Measurements from ENCODE around the gene EPM2A. TPM values are rescaled to one million over a fixed set of nuclear protein-coding genes. Genes with fewer than 3 reads are reported as not detected.

EPM2A gene
- total and polyA plus RNA-seq, 2 of the 4 experiments (the other 2 are of a cell fraction), result 2.1 to 4.5 TPM

DNA sequence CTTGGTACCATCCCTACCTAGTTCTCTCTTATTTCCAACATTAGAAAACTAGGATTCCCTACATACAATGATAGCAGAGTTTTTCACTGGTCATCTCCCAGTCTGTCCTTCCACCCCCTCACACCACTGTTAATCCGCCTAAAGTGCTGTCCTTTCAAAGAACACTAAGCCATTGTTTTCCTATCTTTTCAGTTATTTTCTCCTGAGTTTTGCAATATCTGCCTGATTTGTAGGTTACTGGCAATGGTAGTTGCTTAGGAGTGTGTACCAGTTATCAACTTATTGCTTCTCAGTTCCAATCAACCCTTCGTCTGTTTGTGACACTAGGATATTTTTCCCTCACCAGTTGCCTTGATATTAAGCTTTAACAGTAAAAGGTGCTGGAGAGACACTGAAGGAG is 135.0 kb downstream of the EPM2A start:
- Histone ChIP-seq H3K4me2 (ENCODE audit: low read depth, low read length) (no peak overlapping the region), H2AK9ac (replicated peaks; ENCODE audit: low read depth, low read length, poor library complexity) (no peak overlapping the region), H3K27ac (ENCODE audit: insufficient read depth, low read length) (no peak overlapping the region), H4K91ac (ENCODE audit: insufficient read depth, low read depth, low read length) (no peak overlapping the region), H3K9me1 (ENCODE audit: insufficient read depth, low read length) (no peaks in the 10 kb centered on the region), H2BK20ac (ENCODE audit: low read depth, low read length) (no peak overlapping the region), H2BK5ac (ENCODE audit: low read depth, low read length, poor library complexity, severe bottlenecking) (no peak overlapping the region), H3K56ac (ENCODE audit: extremely low read depth, insufficient read depth, low read length) (no peak overlapping the region), H3K14ac (replicated peaks; ENCODE audit: low read depth, low read length) (no peak overlapping the region; the same call in 1 of the 2 replicates), H3K4me1 (ENCODE audit: control insufficient read depth, insufficient read depth, low read length) (no peaks in the 10 kb centered on the region), H3K23ac (ENCODE audit: low read depth, low read length) (no peak overlapping the region), H3K18ac (ENCODE audit: low read depth, low read length) (no peak overlapping the region), H2BK15ac (ENCODE audit: low read depth, low read length) (no peak overlapping the region), H2AFZ (replicated peaks; ENCODE audit: low read length, poor library complexity) (no peak overlapping the region), H3K4me3 (ENCODE audit: insufficient read depth, low read depth, low read length) (no peak overlapping the region), H4K5ac (ENCODE audit: low read depth, low read length) (no peak overlapping the region), H3K27me3 (ENCODE audit: control insufficient read depth, insufficient read depth, low read length) (no peaks in the 10 kb centered on the region), H3K79me1 (ENCODE audit: low read depth in 1 of 2, low read length in 2 of 2) (no peaks in the 10 kb centered on the region), H4K20me1 (ENCODE audit: insufficient read depth, low read length) (no peaks in the 10 kb centered on the region), H3K36me3 (ENCODE audit: control insufficient read depth, insufficient read depth, low read length) (no peaks in the 10 kb centered on the region), H2BK120ac (ENCODE audit: low read depth, low read length) (no peak overlapping the region), H3K9ac (ENCODE audit: low read depth, low read length) (no peak overlapping the region), H4K8ac (ENCODE audit: low read depth in 2 of 2, low read length in 2 of 2) (no peak overlapping the region), H2AK5ac (ENCODE audit: low read depth, low read length) (no peak overlapping the region), H3K4ac (ENCODE audit: low read depth, low read length) (no peak overlapping the region), H3K9me3 (ENCODE audit: control insufficient read depth, insufficient read depth, low read length) (no peaks in the 10 kb centered on the region)
- DNase-seq (no peak), ATAC-seq (ENCODE audit: low read depth) (no peak)
- WGBS, 2 experiments (ENCODE audit: extremely low coverage in 2 of 2, insufficient read length in 1 of 2), result no CpG with 5 or more reads among the region's 2 CpGs
- dilution Hi-C loops (cut with HindIII; ENCODE audit: low sequenced_read_pairs, unreplicated experiment), result no loop called here
- ChIA-PET CTCF (no interaction called here), POLR2A (ENCODE audit: unreplicated experiment) (no interaction called here)
- TF ChIP-seq SMC3 (IDR thresholded peaks at IDR 0.05; ENCODE audit: low read depth, low read length) (no peak), BHLHE40 (IDR thresholded peaks at IDR 0.05; ENCODE audit: low read depth, low read length) (no peak), RCOR1 (IDR thresholded peaks at IDR 0.05; ENCODE audit: insufficient replicate concordance, low read length) (no peak), NFE2L2 (IDR thresholded peaks at IDR 0.05; ENCODE audit: low read depth, low read length) (no peak)
- intact Hi-C loops (cut with micrococcal nuclease), result no loop called here
- in situ Hi-C loops (cut with MboI; ENCODE audit: low sequenced_read_pairs), result no loop called here
- no TSS peak for BruUV-seq (replicated peaks)
